SH-SY5Y (cell line): ENCODE measurements around the gene ZFP69.

Experiments
- GATA2 ChIP-seq: IDR thresholded peaks from 2 replicates; pipeline ENCODE4 v1.6.1; 2011; ENCODE audit warnings: mild to moderate bottlenecking, low read depth, low read length
- GATA3 ChIP-seq: IDR thresholded peaks from 2 replicates; pipeline ENCODE4 v1.6.1; 2011; ENCODE audit warnings: low read depth, mild to moderate bottlenecking, low read length, moderate library complexity

DNA sequence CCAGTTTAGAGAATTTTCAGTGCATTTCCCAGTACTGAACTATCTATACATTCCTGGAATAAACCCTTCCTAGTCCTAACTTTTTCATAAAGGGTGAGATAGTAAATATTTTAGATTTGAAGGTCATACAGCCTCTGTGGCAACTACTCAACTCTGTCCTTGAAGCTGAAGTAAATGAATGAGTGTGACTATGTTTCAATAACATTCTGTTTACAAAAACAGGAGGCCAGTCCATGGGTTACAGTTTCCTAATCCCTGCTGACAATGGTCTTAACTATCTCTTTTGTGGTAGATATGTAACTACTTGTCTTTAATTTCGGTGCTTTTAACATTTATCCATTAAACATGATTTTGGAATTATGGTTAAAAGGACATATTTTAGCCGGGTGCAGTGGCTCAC, 58.6 kb downstream of the ZFP69 start:
- TF ChIP-seq GATA2 (no peak), GATA3 (no peak)
